Ovary (tissue), 9 donors: ENCODE measurements around the gene C12orf76. TPM values are rescaled to one million over a fixed set of nuclear protein-coding genes. Genes with fewer than 3 reads are reported as not detected.

ENCODE experiments used
- DNase-seq, 5 donors: peaks; one replicate each; pipeline ENCODE4 v3.0.0-alpha.2; 2019 to 2020
- H3K27ac ChIP-seq, 2 donors: fragments of 200-600 bp; one replicate each; pipeline versions ENCODE4 v1.5.1 to v1.8.0; 2019 to 2022
- H3K27me3 ChIP-seq: fragments of 200-600 bp; one replicate; pipeline ENCODE4 v1.8.0; 2022
- H3K36me3 ChIP-seq: fragments of 200-600 bp; sonication (generic); one replicate; pipeline ENCODE4 v1.5.1; 2019
- H3K4me1 ChIP-seq: one replicate; pipeline ENCODE4 v1.8.1; 2013; ENCODE audit warnings: mild to moderate bottlenecking, moderate library complexity; ENCODE audit not compliant: insufficient read depth
- H3K4me3 ChIP-seq: fragments of 200-600 bp; sonication (generic); one replicate; pipeline ENCODE4 v1.5.1; 2017
- H3K9me3 ChIP-seq, 2 donors: fragments of 200-600 bp in 1 of 2; sonication (generic) in 1 of 2; one replicate each; pipeline versions ENCODE4 v1.5.1 to v1.8.1; 2013 to 2019; ENCODE audit warnings: mild to moderate bottlenecking in 1 of 2, moderate library complexity in 1 of 2
- CTCF ChIP-seq, 3 donors: fragments of 450-650 bp in 2 of 3; fragments of 200-600 bp in 1 of 3; IDR thresholded peaks; one replicate each; pipeline versions ENCODE4 v1.5.1 to v1.8.0; 2016 to 2022; ENCODE audit warnings: antibody characterized with exemption in 3 of 3, mild to moderate bottlenecking in 1 of 3
- EP300 ChIP-seq: sonication (generic); formaldehyde crosslinking; IDR thresholded peaks from one replicate; pipeline ENCODE4 v1.6.1; 2017; ENCODE audit warnings: antibody characterized with exemption
- POLR2A ChIP-seq: fragments of 450-650 bp; IDR thresholded peaks from one replicate; pipeline ENCODE4 v1.6.1; 2017; ENCODE audit warnings: antibody characterized with exemption, mild to moderate bottlenecking, moderate library complexity
- WGBS, 3 donors: extraction: QIAGEN DNeasy Blood & Tissue Kit in 1 of 3; methylation state at CpG; one replicate each; pipeline versions ENCODE4 v1.1.5 to v1.1.7; 2013 to 2017; 5-methylcytosine and 5-hydroxymethylcytosine counted together
- intact Hi-C, 4 donors: fragments of 100-400 bp; cut with DNase I; formaldehyde crosslinking; loops; one replicate each; pipeline versions ENCODE4 v1.11.0 to v1.15.1; 2022 to 2023
- polyA plus RNA-seq, 2 donors: library from polyadenylated mRNA; stranded (reverse); fragments of 200-250 nt in 1 of 2; fragments of 350-450 nt in 1 of 2; fragmentation: Illumina TruSeq in 1 of 2; extraction: RNeasy Lipid Tissue Mini Kit (QIAGEN cat#74804) in 1 of 2; gene quantifications; one replicate each; pipeline ENCODE4 v1.2.3, GENCODE V29; 2013 to 2014
- small RNA-seq: library from RNA; depleted of rRNA; stranded (forward); fragments of <200 nt; gene quantifications from one replicate; pipeline ENCODE3, GENCODE V24; 2016
- total RNA-seq, 7 donors: library from RNA; depleted of rRNA in 2 of 7; stranded (reverse); fragments of >200 nt in 2 of 7; fragmentation: NEBNext Ultra II Directional in 3 of 7; extraction: Animal tissue kit (Norgen Biotek cat#: 25700) in 3 of 7; gene quantifications; one replicate each; pipeline versions ENCODE4 v1.1.0 to v1.2.4, GENCODE V29; 2016 to 2023
- donor health status: DM: no; HTN: no; CAD: no; lungs with moderate emphysema.
- donor health status: DM: no; HTN: no; CAD: no.
- donor health status: Bipolar disorder and iron deficiency.
- donor health status: DM: yes; HTN: yes; CAD: no.
- donor health status: DM: no; HTN: no; CAD: no.
- donor health status: DM: yes; HTN: yes; CAD: no.

Gene C12orf76
- total and polyA plus RNA-seq, 9 donors, result 11.6 to 24.9 (median 15.7) TPM

- Histone ChIP-seq H3K36me3 (no peaks in the 10 kb centered on the region), H3K27me3 (no peaks in the 10 kb centered on the region), H3K4me3 (peak overlapping the region; percentile 98), H3K4me1 (peaks cover 2% of the 10 kb centered on the region), H3K27ac (no peak overlapping the region), H3K9me3 (no peaks in the 10 kb centered on the region)
- WGBS, 3 donors, result 30 to 53% (median 30%) methylated on average over 6 of the region's 6 CpGs
- TF ChIP-seq EP300 (no peak), CTCF (IDR thresholded peaks at IDR 0.05) (no peak), POLR2A (no peak)
- no peak for DNase-seq
- intact Hi-C loops, result loop anchor here in 2 of 4 donors (5.0 to 10.0 kb wide), 2 partner anchors 60 to 62 kb away; no protein-coding TSS in a partner anchor
Observed at GRCh38 chr12:109994401-109995175, 53.7 kb downstream of the C12orf76 start.

- TF ChIP-seq POLR2A (no peak), EP300 (no peak), CTCF (IDR thresholded peaks at IDR 0.05) (no peak)
- H3K4me1 ChIP-seq, result no peaks in the 10 kb centered on the region
- no peak overlapping the region for H3K27ac ChIP-seq
- H3K9me3 ChIP-seq, result no peaks in the 10 kb centered on the region
- H3K4me3 ChIP-seq, result no peak overlapping the region
- H3K27me3 ChIP-seq, result no peaks in the 10 kb centered on the region
- no peaks in the 10 kb centered on the region for H3K36me3 ChIP-seq
- intact Hi-C loops, result loop anchor here in 1 of 4 donors (10.0 kb wide), 1 partner anchor 58 kb away; no protein-coding TSS in a partner anchor
- no peak for DNase-seq
- 92 to 95% (median 94%) methylated on average over 2 of the region's 2 CpGs for WGBS, 3 donors
Observed at GRCh38 chr12:109993091-109993490, 55.2 kb downstream of the C12orf76 start.

- Histone ChIP-seq H3K4me1 (no peaks in the 10 kb centered on the region), H3K4me3 (no peak overlapping the region), H3K27ac (no peak overlapping the region), H3K36me3 (no peaks in the 10 kb centered on the region), H3K9me3 (no peaks in the 10 kb centered on the region), H3K27me3 (no peaks in the 10 kb centered on the region)
- WGBS, 3 donors, result 91 to 93% (median 92%) methylated on average over 5 of the region's 5 CpGs
- no peak for TF ChIP-seq CTCF (IDR thresholded peaks at IDR 0.05)
- no peak for TF ChIP-seq POLR2A
- no peak for TF ChIP-seq EP300
- no peak for DNase-seq
- intact Hi-C loops, result loop anchor here in 1 of 4 donors (10.0 kb wide), 1 partner anchor 57 kb away; no protein-coding TSS in a partner anchor
Observed at GRCh38 chr12:109991586-109991985, 56.7 kb downstream of the C12orf76 start.

Small RNA genes within 50 kb of the gene (small RNA-seq; reads per million reads assigned to genes)
- not detected for gene AC007546.2

Other genes with a start within 250 kb of the C12orf76 start
- gene TRPV4, start 215.1 kb downstream of the C12orf76 start, total RNA-seq, result 1 to 10 TPM in 1 of 7 donors, under 1 TPM in 5, not detected in 1; 0.12 to 2.4 (median 0.35) TPM
- gene TRPV4, start 215.1 kb downstream of the C12orf76 start, polyA plus RNA-seq, result under 1 TPM; 0.53 to 0.95 TPM
- 10 to 100 TPM; 15.5 to 36.7 (median 26.3) TPM for gene GLTP, start 168.0 kb downstream of the C12orf76 start, total RNA-seq
- 10 to 100 TPM; 17.2 to 37.2 TPM for gene GLTP, start 168.0 kb downstream of the C12orf76 start, polyA plus RNA-seq
- gene TCHP, start 148.2 kb downstream of the C12orf76 start, total RNA-seq, result 10 to 100 TPM; 14.8 to 21.6 (median 19.9) TPM
- 10 to 100 TPM; 11.2 to 15.2 TPM for gene TCHP, start 148.2 kb downstream of the C12orf76 start, polyA plus RNA-seq
- 10 to 100 TPM; 26.4 to 58.8 (median 43.7) TPM for gene GIT2, start 52.2 kb downstream of the C12orf76 start, total RNA-seq
- 10 to 100 TPM; 17.4 to 54.1 TPM for gene GIT2, start 52.2 kb downstream of the C12orf76 start, polyA plus RNA-seq
- gene ANKRD13A, start 49.1 kb downstream of the C12orf76 start, total RNA-seq, result 10 to 100 TPM; 29.5 to 45.0 (median 35.2) TPM
- 10 to 100 TPM; 18.3 to 53.4 TPM for gene ANKRD13A, start 49.1 kb downstream of the C12orf76 start, polyA plus RNA-seq
- gene IFT81, start 75.8 kb upstream of the C12orf76 start, total RNA-seq, result 10 to 100 TPM; 15.5 to 22.3 (median 18.4) TPM
- 10 to 100 TPM; 10.4 to 12.1 TPM for gene IFT81, start 75.8 kb upstream of the C12orf76 start, polyA plus RNA-seq
- 100 to 1,000 TPM in 4 of 7 donors, 10 to 100 TPM in 3; 60.4 to 164 (median 137) TPM for gene ATP2A2, start 232.7 kb upstream of the C12orf76 start, total RNA-seq
- gene ATP2A2, start 232.7 kb upstream of the C12orf76 start, polyA plus RNA-seq, result 100 to 1,000 TPM in 1 of 2 donors, 10 to 100 TPM in 1; 54.2 to 183 TPM